HCEC 1CT (cell line): ENCODE measurements around the gene KRTAP1-5.
A peak's percentile ranks its signal among the peaks of the same experiment; 100 is the strongest.
"Not testable (repeated sequence)": the region's sequence is repeated elsewhere in the genome, so short reads cannot be mapped to it uniquely, and the experiment has no call there.

Experiments used
- DNase-seq: peaks from one replicate; pipeline ENCODE4 v3.0.0-alpha.2; 2017

Gene KRTAP1-5, protein sequence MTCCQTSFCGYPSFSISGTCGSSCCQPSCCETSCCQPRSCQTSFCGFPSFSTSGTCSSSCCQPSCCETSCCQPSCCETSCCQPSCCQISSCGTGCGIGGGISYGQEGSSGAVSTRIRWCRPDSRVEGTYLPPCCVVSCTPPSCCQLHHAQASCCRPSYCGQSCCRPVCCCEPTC

DNA sequence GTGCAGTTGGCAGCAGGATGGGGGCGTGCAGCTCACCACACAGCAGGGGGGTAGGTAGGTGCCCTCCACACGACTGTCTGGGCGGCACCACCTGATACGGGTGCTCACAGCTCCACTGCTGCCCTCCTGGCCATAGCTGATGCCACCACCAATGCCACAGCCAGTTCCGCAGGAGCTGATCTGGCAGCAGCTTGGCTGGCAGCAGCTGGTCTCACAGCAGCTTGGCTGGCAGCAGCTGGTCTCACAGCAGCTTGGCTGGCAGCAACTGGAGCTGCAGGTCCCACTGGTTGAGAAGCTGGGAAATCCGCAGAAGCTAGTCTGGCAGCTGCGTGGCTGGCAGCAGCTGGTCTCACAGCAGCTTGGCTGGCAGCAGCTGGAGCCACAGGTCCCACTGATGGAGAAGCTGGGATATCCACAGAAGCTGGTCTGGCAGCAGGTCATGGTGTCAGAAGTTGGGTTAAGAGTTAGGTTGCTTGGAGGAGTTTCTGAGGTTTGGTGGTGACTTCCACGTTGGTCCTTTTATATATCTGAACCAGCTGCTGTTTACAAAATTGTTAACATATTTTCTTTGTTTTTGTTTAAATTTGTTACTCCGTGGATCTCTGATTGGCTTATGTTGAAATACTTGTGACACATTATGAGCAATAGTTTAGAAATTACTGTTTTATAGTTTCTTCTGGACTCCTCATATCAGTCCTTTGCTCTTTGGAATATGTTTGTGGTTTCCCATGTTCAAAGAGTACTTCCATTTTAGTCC lies at the start of gene KRTAP1-5:
Gene KRTAP1-5, minus strand, starts transcription at position 494 of the 757 bp plus-strand sequence. Its CDS starts 53 bp downstream, at position 441.
- DNase-seq, result peak; percentile 99

DNA sequence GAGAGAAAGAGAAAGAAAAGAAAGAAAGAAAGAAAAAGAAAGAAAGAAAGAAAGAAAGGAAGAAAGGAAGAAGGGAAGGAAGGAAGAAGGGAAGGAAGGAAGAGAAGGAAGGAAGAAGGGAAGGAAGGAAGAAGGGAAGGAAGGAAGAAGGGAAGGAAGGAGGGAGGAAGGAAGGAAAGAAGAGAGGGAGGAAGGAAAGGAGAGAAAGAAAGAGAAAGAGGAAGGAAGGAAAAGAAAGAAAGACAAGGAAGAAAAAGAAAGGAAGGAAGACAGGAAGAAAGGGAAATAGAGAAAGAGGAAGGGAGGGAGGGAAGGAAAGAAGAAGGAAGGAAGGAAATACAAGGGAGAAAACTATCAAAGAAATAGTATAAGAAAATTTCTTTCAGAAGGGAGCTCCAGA lies 49.8 kb upstream of the KRTAP1-5 start:
- no peak for DNase-seq

GRCh38 chr17:41073676-41074075 lies 46.7 kb upstream of the KRTAP1-5 start:
- DNase-seq, result no peak

- DNase-seq, result no peak
Measured at GRCh38 chr17:41071606-41072360, 44.8 kb upstream of the KRTAP1-5 start.

DNA sequence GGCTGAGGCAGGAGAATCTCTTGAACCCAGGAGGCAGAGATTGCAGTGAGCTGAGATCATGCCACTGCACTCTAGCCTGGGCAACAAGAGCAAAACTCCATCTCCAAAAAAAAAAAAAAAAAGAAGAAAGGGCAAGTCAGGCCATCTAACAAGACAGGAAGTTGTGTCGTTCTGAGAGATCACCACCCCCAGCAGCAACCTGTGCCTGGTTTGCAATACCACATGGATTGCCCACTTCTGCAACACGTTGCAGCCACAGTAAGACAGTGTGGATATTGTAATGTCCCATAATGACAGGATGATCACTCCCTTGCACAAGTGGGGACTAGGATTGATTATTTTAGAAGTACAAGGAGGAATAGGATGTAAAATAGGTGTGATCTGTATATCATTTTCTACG lies 42.0 kb upstream of the KRTAP1-5 start:
- no peak for DNase-seq

- DNase-seq, result no peak
Measured at GRCh38 chr17:41067281-41067680, 40.3 kb upstream of the KRTAP1-5 start.

DNA sequence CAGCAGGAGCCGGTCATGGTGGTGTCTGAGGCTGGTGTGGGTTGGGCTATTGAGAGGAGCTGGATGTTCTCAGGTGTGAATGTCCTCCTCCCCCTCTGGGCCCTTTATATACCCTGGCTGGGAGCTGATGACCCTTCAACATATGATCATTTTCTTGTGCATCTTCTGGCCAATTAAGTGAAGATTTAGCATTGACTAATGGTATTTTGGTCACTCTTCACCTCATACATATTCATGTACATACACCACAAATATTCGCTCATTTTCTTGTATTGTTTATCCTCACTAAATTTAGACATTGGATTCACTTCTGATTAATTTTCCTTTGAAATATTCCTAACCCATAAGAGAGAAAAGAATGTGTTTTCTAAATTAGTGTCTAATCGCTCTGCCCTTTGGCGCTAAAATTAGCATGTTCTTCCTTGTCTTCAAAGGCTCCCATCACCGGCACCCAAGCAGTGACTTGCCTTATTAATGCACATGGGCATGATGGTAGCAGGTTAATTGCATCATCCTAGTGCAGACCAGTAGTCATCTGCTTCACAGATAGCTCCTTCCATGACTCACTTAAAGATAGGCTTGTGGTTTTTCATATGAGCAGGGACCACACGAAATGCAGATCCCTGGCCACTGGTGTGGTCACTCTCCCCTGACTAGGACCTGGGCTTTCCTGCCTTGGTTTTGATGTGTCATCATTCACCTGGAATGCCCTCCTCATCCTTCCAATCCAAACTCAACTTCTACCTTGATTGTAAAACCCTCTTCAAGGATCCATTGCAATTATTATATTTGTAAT lies 39.0 kb upstream of the KRTAP1-5 start, which contains the start of gene KRTAP2-4:
Gene KRTAP2-4, minus strand, starts transcription at position 51 of the 796 bp plus-strand sequence. Its CDS starts 34 bp downstream, at position 17.
- DNase-seq, result peak; percentile 94

DNA sequence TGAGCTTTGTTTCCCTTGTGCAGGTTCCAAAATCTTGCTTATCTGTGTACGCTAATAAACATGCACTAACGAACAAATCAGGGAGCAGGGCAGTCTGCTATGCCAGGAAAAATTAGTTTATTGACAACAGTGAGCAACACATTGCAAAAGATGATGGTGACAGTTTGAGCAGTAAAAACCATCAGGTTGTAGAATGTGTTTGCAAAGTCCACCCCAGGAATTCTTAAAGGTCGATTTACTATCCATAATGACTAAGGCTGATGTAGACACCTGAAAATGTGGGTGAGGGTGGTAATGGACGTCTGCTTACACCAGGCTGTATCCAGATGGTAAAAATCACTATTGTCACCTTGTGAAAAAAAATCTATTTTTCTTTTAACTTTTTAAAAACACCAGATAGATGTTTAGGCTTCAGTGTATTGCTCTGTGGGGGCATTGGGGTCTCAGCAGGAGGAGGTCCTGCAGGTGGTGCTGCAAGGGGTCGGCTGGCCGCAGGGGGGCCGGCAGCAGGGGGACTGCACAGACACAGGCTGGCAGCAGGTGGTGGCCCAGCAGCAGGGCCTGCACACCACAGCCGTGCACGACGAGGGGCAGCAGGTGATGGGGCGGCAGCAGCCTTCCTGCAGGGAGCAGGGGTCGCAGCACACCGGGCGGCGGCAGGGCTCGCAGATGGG lies 38.1 kb upstream of the KRTAP1-5 start:
- DNase-seq, result not testable (repeated sequence)

GRCh38 chr17:41064301-41064700 lies 37.3 kb upstream of the KRTAP1-5 start:
- DNase-seq, result no peak

GRCh38 chr17:41063449-41063848 lies 36.4 kb upstream of the KRTAP1-5 start:
- DNase-seq, result no peak

DNA sequence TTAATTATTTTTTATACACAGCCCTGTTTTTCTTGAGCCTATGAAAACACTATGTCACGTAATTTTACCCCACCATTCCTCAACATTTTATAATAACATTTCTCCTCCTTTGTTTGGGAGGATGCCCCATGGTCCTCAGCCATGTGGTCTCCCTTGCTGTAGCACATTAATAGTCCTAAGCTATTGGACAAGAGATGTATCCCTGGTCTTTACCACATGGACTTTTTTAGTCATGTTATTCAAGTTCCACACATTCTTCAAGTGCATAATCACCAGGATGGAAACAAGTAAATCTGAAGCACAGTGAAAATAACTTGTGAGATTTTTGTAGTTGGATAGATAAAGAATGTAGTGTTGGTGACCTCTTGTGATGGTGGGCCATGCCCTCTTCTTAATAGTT lies 35.0 kb upstream of the KRTAP1-5 start:
- DNase-seq, result peak; percentile 95

DNA sequence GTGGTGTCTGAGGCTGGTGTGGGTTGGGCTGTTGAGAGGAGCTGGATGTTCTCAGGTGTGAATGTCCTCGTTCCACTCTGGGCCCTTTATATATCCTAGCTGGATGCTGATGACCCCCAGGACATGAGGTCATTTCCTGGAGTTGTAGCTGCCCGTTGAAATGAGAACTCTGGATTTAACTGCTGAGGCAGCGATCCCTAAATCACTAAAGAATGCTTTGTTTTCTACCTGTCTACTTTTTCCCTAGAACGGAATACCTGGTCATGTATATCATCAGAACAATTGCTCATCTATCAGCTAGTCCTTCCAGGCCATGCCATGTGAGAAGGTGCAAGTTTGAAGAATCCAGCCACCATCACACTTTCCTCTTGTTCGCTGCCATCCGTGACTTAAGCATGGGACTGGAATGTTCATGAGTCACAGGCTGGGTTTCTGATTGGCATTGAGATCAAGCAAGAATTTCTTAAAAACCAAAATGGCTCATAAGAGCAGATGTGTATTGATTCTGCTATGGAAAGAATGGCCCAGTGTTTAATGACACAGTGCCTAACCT lies 33.1 kb upstream of the KRTAP1-5 start, which contains the start of gene KRTAP2-3:
Gene KRTAP2-3, minus strand, starts transcription at position 63 of the 553 bp plus-strand sequence. CDS start 64 bp downstream, outside the sequence.
- peak; percentile 98 for DNase-seq

GRCh38 chr17:41059276-41060051 lies 32.5 kb upstream of the KRTAP1-5 start:
- DNase-seq, result peak; percentile 94

- DNase-seq, result peak; percentile 77
Measured at GRCh38 chr17:41058741-41059140, 31.7 kb upstream of the KRTAP1-5 start.

- no peak for DNase-seq
Measured at GRCh38 chr17:41057547-41057946, 30.5 kb upstream of the KRTAP1-5 start.

DNA sequence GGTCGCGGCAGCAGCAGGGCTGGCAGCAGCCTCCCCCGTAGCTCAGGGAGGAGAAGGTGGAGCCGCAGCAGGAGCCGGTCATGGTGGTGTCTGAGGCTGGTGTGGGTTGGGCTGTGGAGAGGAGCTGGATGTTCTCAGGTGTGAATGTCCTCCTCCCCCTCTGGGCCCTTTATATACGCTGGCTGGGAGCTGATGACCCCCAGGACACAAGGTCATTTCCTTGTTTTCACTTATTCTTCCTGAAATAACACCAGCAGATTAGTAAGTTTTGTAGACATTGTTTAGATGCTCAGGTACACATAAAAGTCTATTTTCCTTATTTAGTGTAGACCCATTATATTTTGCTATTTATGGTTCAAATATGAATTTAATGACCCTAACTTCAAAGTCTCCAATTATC lies 28.1 kb upstream of the KRTAP1-5 start, which contains the start of gene KRTAP2-2:
Gene KRTAP2-2, minus strand, starts transcription at position 101 of the 400 bp plus-strand sequence. Its CDS starts 19 bp downstream, at position 82.
- not testable (repeated sequence) for DNase-seq

GRCh38 chr17:41054556-41054955 lies 27.5 kb upstream of the KRTAP1-5 start:
- not testable (repeated sequence) for DNase-seq

DNA sequence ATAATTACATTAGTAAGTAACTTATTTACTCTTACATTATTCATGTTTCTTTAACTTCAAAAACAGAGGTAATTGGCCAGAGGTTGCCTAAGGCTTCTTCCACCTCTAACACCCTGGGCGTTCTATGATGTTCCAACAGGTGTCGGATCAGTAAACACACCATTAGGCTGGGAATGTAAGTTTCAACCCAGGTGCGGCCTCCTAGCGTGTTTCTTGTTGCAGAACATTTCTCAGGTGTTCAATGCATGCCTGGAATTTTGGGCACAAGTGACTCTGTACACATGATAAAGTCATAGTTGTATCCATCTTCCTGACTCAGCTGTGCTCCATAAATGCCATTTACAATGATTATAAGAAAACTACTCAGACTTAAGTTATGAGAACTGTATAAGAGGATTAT lies 27.0 kb upstream of the KRTAP1-5 start:
- DNase-seq, result no peak

DNA sequence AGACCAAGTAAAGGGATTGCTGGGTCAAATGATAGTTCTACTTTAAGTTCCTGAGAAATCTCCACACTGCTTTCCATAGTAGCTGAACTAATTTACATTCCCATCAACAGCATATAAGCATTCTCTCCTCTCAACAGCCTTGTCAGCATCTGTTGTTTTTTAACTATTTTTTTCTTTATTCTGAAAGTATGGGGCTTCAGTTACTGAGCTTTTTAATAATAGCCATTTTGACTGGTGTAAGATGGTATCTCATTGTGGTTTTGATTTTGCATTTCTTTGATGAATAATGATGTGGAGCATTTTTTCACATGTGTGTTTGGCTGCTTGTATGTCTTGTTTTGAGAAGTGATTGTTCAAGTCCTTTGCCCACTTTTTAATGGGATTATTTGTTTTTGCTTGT lies 25.6 kb upstream of the KRTAP1-5 start:
- no peak for DNase-seq

- DNase-seq, result peak; percentile 91
Measured at GRCh38 chr17:41049110-41049509, 22.1 kb upstream of the KRTAP1-5 start.

DNA sequence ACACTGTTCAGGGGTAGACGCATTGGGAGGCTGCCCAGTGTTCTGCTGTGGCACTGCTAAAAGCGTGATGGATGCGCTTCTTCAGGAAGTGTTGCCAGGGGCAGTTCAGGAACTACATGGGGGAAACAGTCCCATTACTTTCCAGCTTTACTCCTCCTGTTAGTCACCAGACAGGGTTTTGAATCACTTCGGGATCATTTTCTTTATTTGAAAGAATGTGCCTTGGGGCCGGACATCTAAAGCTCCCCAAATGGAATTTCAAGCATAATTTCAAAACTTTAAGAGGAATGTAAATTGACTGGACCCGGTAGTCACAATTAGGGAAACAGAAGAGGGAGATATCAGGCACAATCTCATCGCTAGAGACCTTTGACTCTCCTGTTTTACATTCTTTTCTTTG lies 21.4 kb upstream of the KRTAP1-5 start:
- peak; percentile 71 for DNase-seq
